HFF-Myc (cell line): ENCODE results near the gene NPB.

Source experiments
- DNase-seq: peaks from one replicate; pipeline ENCODE4 v3.0.0-alpha.2; 2011; ENCODE audit warnings: low read depth; ENCODE audit errors: extremely low read depth
- H3K4me3 ChIP-seq: replicated peaks from 2 replicates; pipeline ENCODE4 v1.5.1; 2011; ENCODE audit warnings: low read depth, mild to moderate bottlenecking, control low read depth, low read length
- CTCF ChIP-seq: IDR thresholded peaks from 2 replicates; pipeline ENCODE4 v1.5.1; 2012; ENCODE audit warnings: mild to moderate bottlenecking, low read depth, low read length, control low read depth; ENCODE audit errors: missing control alignments

The NPB gene

GRCh38 chr17:81871387-81872230 is 30.4 kb upstream of the NPB start:
- TF ChIP-seq CTCF, result no peak
- peak overlapping the region; percentile 84 for H3K4me3 ChIP-seq
- DNase-seq, result no peak

GRCh38 chr17:81877569-81877968 is 24.5 kb upstream of the NPB start:
- no peak for DNase-seq
- no peak overlapping the region for H3K4me3 ChIP-seq
- no peak for TF ChIP-seq CTCF

GRCh38 chr17:81878294-81878693 is 23.7 kb upstream of the NPB start:
- no peak for DNase-seq
- H3K4me3 ChIP-seq, result no peak overlapping the region
- no peak for TF ChIP-seq CTCF

GRCh38 chr17:81879121-81879520 is 22.9 kb upstream of the NPB start:
- no peak for DNase-seq
- no peak for TF ChIP-seq CTCF

GRCh38 chr17:81884520-81884919 is 17.5 kb upstream of the NPB start:
- no peak overlapping the region for H3K4me3 ChIP-seq
- no peak for TF ChIP-seq CTCF
- DNase-seq, result no peak

More at GRCh38 chr17:81879121-81879520, 22.9 kb upstream of the NPB start:
- H3K4me3 ChIP-seq, result no peak overlapping the region

GRCh38 chr17:81884968-81885367 is 17.1 kb upstream of the NPB start:
- no peak overlapping the region for H3K4me3 ChIP-seq
- no peak for DNase-seq

More at GRCh38 chr17:81884968-81885367, 17.1 kb upstream of the NPB start:
- no peak for TF ChIP-seq CTCF
